Amniotic stem cell (primary cell): ENCODE results near the gene EXOC2.

Experiments used
- DNase-seq: peaks from one replicate; lab custom pipeline; 2025; lab: John Stamatoyannopoulos, UW

The EXOC2 gene

GRCh38 chr6:465531-466348, 227.2 kb downstream of the EXOC2 start:
- no peak for DNase-seq

GRCh38 chr6:456887-457286, 236.1 kb downstream of the EXOC2 start:
- DNase-seq, result no peak

- DNase-seq, result no peak
These were observed 236.5 kb downstream of the EXOC2 start for GRCh38 chr6:456358-456867.

- DNase-seq, result no peak
These were observed 237.1 kb downstream of the EXOC2 start for GRCh38 chr6:455835-456234.

GRCh38 chr6:455006-455585, 237.8 kb downstream of the EXOC2 start:
- no peak for DNase-seq

- DNase-seq, result no peak
These were observed 238.6 kb downstream of the EXOC2 start for GRCh38 chr6:454148-454991.

GRCh38 chr6:453152-453551, 239.8 kb downstream of the EXOC2 start:
- DNase-seq, result no peak

- no peak for DNase-seq
These were observed 240.5 kb downstream of the EXOC2 start for GRCh38 chr6:452301-453067.

- no peak for DNase-seq
These were observed 241.1 kb downstream of the EXOC2 start for GRCh38 chr6:451847-452246.

GRCh38 chr6:451336-451735, 241.6 kb downstream of the EXOC2 start:
- DNase-seq, result no peak

- no peak for DNase-seq
These were observed 243.2 kb downstream of the EXOC2 start for GRCh38 chr6:449486-450419.

- DNase-seq, result no peak
These were observed 243.9 kb downstream of the EXOC2 start for GRCh38 chr6:449057-449430.

GRCh38 chr6:448296-449056, 244.5 kb downstream of the EXOC2 start:
- DNase-seq, result no peak

GRCh38 chr6:447381-448165, 245.4 kb downstream of the EXOC2 start:
- no peak for DNase-seq

GRCh38 chr6:446418-447366, 246.2 kb downstream of the EXOC2 start:
- no peak for DNase-seq

GRCh38 chr6:445571-446417, 247.1 kb downstream of the EXOC2 start:
- no peak for DNase-seq

GRCh38 chr6:444653-445275, 248.2 kb downstream of the EXOC2 start:
- DNase-seq, result no peak
